Neuronal stem cell (in vitro differentiated cells): ENCODE results near the gene SHC1.

ENCODE experiments used
- DNase-seq: peaks from one replicate; pipeline ENCODE4 v3.0.0-alpha.2; 2013; ENCODE audit warnings: low spot score
- H2AFZ ChIP-seq: one replicate; pipeline ENCODE4 v1.6.1; 2013; ENCODE audit warnings: mild to moderate bottlenecking, low read length, inconsistent platforms
- H2AK5ac ChIP-seq: 2 replicates; pipeline ENCODE4 v1.6.1; 2013; ENCODE audit warnings: low read depth, mild to moderate bottlenecking, inconsistent platforms, low read length, moderate library complexity, mixed read lengths
- H2BK120ac ChIP-seq: 2 replicates; pipeline ENCODE4 v1.6.1; 2013; ENCODE audit warnings: low read depth, mild to moderate bottlenecking, inconsistent platforms, low read length, moderate library complexity, mixed read lengths
- H2BK12ac ChIP-seq: one replicate; pipeline ENCODE4 v1.6.1; 2013; ENCODE audit warnings: low read length, inconsistent platforms
- H2BK15ac ChIP-seq: 2 replicates; pipeline ENCODE4 v1.6.1; 2013; ENCODE audit warnings: mild to moderate bottlenecking, low read length, inconsistent platforms, mixed read lengths
- H2BK5ac ChIP-seq: one replicate; pipeline ENCODE4 v1.6.1; 2013; ENCODE audit warnings: inconsistent platforms, mild to moderate bottlenecking, low read length, moderate library complexity
- H3K14ac ChIP-seq: one replicate; pipeline ENCODE4 v1.6.1; 2013; ENCODE audit warnings: low read length, inconsistent platforms
- H3K18ac ChIP-seq: 2 replicates; pipeline ENCODE4 v1.6.1; 2013; ENCODE audit warnings: low read length, inconsistent platforms
- H3K23ac ChIP-seq: 2 replicates; pipeline ENCODE4 v1.6.1; 2013; ENCODE audit warnings: low read depth, mild to moderate bottlenecking, mixed read lengths, low read length, inconsistent platforms; ENCODE audit not compliant: poor library complexity
- H3K27ac ChIP-seq: replicated peaks from 3 replicates; pipeline ENCODE4 v1.5.1; 2013; ENCODE audit warnings: low read length, inconsistent platforms
- H3K27me3 ChIP-seq, 3 experiments: 2 replicates each; pipeline ENCODE4 v1.6.1; 2013; ENCODE audit warnings: low read length in 3 of 3, mild to moderate bottlenecking in 2 of 3, inconsistent platforms in 1 of 3, low read depth in 1 of 3, mixed read lengths in 1 of 3, moderate library complexity in 1 of 3; ENCODE audit not compliant: control insufficient read depth in 3 of 3, insufficient read depth in 3 of 3
- H3K36me3 ChIP-seq, 2 donors: replicated peaks in 1 of 2; 2 replicates each; pipeline ENCODE4 v1.6.1; 2013; ENCODE audit warnings: low read length in 2 of 2; ENCODE audit not compliant: control insufficient read depth in 2 of 2, insufficient read depth in 2 of 2
- H3K4ac ChIP-seq: 2 replicates; pipeline ENCODE4 v1.6.1; 2013; ENCODE audit warnings: inconsistent platforms, mild to moderate bottlenecking, low read length, moderate library complexity
- H3K4me1 ChIP-seq, 2 donors: 1 replicate in 1 of 2; 2 replicates in 1 of 2; pipeline ENCODE4 v1.6.1; 2013; ENCODE audit warnings: low read length in 2 of 2, low read depth in 1 of 2; ENCODE audit not compliant: control insufficient read depth in 2 of 2, insufficient read depth in 1 of 2
- H3K4me2 ChIP-seq: one replicate; pipeline ENCODE4 v1.6.1; 2013; ENCODE audit warnings: mild to moderate bottlenecking, low read length, inconsistent platforms; ENCODE audit not compliant: insufficient read depth, poor library complexity, severe bottlenecking
- H3K4me3 ChIP-seq, 2 donors: 2 replicates each; pipeline ENCODE4 v1.5.1; 2013; ENCODE audit warnings: low read length in 2 of 2, mild to moderate bottlenecking in 2 of 2, inconsistent platforms in 1 of 2, moderate library complexity in 1 of 2
- H3K79me1 ChIP-seq: one replicate; pipeline ENCODE4 v1.6.1; 2013; ENCODE audit warnings: low read depth, mild to moderate bottlenecking, inconsistent platforms, low read length, moderate library complexity
- H3K9ac ChIP-seq: one replicate; pipeline ENCODE4 v1.6.1; 2013; ENCODE audit warnings: mild to moderate bottlenecking, low read depth, low read length, inconsistent platforms; ENCODE audit not compliant: poor library complexity
- H3K9me3 ChIP-seq, 2 donors: replicated peaks in 1 of 2; 2 replicates each; pipeline versions ENCODE3 to v1.6.1; 2013; ENCODE audit warnings: low read length in 2 of 2, mild to moderate bottlenecking in 2 of 2, inconsistent platforms in 1 of 2, low read depth in 1 of 2, mixed read lengths in 1 of 2, moderate library complexity in 1 of 2; ENCODE audit not compliant: control insufficient read depth in 2 of 2, insufficient read depth in 1 of 2
- H4K8ac ChIP-seq: one replicate; pipeline ENCODE4 v1.6.1; 2013; ENCODE audit warnings: low read depth, mild to moderate bottlenecking, inconsistent platforms, low read length, moderate library complexity
- H4K91ac ChIP-seq: one replicate; pipeline ENCODE4 v1.6.1; 2013; ENCODE audit warnings: low read length, low read depth, mild to moderate bottlenecking, inconsistent platforms; ENCODE audit not compliant: poor library complexity
- WGBS, 2 donors: extraction: QIAGEN DNeasy Blood & Tissue Kit; methylation state at CpG; one replicate each; pipeline ENCODE4 v1.1.7; 2013; ENCODE audit warnings: missing lambda C conversion rate in 2 of 2, mixed read lengths in 1 of 2; ENCODE audit not compliant: insufficient read length in 2 of 2, insufficient replicate concordance in 1 of 2; ENCODE audit errors: extremely low coverage in 2 of 2; 5-methylcytosine and 5-hydroxymethylcytosine counted together

Gene SHC1

DNA sequence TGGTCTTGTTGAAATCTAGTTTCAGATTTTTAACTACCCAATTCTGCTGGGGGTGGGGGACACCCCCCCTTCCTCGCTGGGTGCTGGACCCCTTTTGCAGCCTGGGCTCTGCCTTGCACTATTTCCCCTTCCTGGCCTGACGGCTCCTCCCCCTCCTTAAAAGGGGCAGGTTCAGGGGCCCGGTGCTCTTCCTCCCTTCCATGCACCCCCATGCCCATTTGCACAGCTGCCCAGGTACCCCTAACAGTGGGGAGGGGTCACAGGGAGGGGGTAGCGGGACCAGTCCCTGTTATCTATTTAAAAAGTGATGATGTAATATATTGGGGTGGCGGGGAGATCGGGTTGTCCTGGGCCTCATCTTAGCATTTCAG is 47.4 kb upstream of the SHC1 start:
- Histone ChIP-seq H4K8ac (no peak overlapping the region), H3K4me3 (no peak overlapping the region), H3K18ac (no peak overlapping the region), H3K4me1 (peaks cover 19 to 27% of the 10 kb centered on the region in 2 donors), H2BK15ac (no peak overlapping the region), H3K27ac (peak overlapping the region; percentile 88), H3K4me2 (peak overlapping the region; percentile 68), H2BK5ac (peak overlapping the region; percentile 79), H3K27me3 (no peaks in the 10 kb centered on the region), H2AFZ (peak overlapping the region; percentile 91), H2AK5ac (peak overlapping the region; percentile 88), H3K9me3 (no peaks in the 10 kb centered on the region), H3K14ac (no peak overlapping the region), H3K9ac (no peak overlapping the region), H3K79me1 (no peaks in the 10 kb centered on the region), H2BK120ac (no peak overlapping the region), H2BK12ac (no peak overlapping the region), H3K4ac (no peak overlapping the region), H4K91ac (no peak overlapping the region), H3K36me3 (peaks cover 14% of the 10 kb centered on the region in 2 donors), H3K23ac (no peak overlapping the region)
- no peak for DNase-seq
- no CpG with 5 or more reads among the region's 6 CpGs for WGBS, 2 donors

DNA sequence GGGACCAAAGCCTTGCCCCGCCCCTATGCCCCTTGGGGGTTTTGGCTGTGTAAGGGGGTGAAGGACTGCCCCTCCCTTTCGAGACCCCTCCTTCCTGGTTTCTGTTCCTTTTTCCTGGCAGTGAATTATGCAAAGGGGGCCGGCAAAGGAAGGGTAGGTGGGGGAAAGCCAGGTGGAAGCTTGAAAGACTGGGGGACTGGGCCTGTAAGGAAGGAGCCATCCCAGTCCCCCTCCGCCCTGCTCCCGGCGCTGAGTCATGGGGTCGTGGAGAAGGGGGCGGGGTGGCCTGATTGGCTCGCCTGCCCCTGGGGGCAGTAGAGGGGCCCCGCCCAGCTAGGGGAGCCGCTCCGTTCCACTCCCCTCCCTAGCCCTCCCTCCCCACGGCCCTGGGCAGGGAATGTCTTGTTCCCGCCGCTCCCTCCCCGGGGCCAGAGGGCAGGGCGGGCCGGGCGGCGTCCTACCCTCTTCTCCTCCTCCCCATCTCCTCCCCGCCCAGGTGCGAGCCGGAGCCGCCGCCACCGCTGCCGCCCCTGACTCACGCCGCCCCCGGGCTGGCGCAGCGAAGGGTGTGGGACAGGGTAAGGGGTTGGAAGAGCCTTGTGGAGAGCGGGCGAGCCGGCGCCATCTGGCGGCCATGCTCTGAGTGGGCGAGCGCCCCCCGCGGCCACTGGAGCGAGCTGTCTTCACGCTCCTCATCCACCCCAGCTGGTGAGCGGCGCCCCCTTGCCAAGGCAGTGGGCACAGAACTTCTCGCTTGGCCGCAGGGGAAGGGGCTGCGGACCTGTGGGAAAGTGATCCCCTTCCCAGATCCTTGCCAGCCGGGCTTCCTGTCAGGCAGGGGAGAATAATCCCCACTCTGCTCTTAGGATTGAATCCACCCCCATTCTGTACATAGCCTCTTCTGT is 46.7 kb upstream of the SHC1 start:
- no peak overlapping the region for H3K4ac ChIP-seq
- H2BK5ac ChIP-seq = peak overlapping the region; percentile 79
- H2AFZ ChIP-seq = peak overlapping the region; percentile 91
- no peak overlapping the region for H2BK120ac ChIP-seq
- peak overlapping the region; percentile 68 for H3K4me2 ChIP-seq
- peak overlapping the region; percentile 86 for H3K9ac ChIP-seq
- H3K4me3 ChIP-seq = peak overlapping the region; percentile 28 to 74
- H3K36me3 ChIP-seq = peaks cover 14% of the 10 kb centered on the region in 2 donors
- peak; percentile 87 for DNase-seq
- peaks cover 24 to 30% of the 10 kb centered on the region in 2 donors for H3K4me1 ChIP-seq
- no peak overlapping the region for H2BK15ac ChIP-seq
- no peak overlapping the region for H4K8ac ChIP-seq
- no CpG with 5 or more reads among the region's 49 CpGs for WGBS, 2 donors
- H3K27ac ChIP-seq = peak overlapping the region; percentile 88
- H4K91ac ChIP-seq = no peak overlapping the region
- peak overlapping the region; percentile 63 for H2BK12ac ChIP-seq
- H3K9me3 ChIP-seq = no peaks in the 10 kb centered on the region
- H2AK5ac ChIP-seq = peak overlapping the region; percentile 99
- H3K27me3 ChIP-seq = no peaks in the 10 kb centered on the region
- H3K14ac ChIP-seq = no peak overlapping the region
- H3K23ac ChIP-seq = peak overlapping the region; percentile 77
- H3K79me1 ChIP-seq = no peaks in the 10 kb centered on the region
- H3K18ac ChIP-seq = peak overlapping the region; percentile 85

DNA sequence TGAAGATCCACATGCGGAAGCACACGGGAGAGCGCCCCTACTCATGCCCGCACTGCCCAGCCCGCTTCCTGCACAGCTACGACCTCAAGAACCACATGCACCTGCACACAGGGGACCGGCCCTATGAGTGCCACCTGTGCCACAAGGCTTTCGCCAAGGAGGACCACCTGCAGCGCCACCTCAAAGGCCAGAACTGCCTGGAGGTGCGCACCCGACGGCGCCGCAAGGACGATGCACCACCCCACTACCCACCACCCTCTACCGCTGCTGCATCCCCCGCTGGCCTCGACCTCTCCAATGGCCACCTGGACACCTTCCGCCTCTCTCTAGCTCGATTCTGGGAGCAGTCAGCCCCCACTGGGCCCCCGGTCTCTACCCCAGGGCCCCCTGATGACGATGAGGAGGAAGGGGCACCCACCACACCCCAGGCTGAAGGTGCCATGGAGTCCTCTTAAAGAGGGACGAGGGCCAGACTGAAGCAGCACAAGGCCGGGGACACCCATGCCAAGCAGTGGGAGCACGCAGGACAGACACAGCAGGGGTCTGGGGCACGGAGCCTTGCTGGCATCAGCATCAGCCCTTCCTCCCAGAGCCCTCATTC is 45.8 kb upstream of the SHC1 start:
- H3K4me1 ChIP-seq = peaks cover 31 to 37% of the 10 kb centered on the region in 2 donors
- peaks cover 14% of the 10 kb centered on the region in 2 donors for H3K36me3 ChIP-seq
- peak overlapping the region; percentile 79 for H2BK5ac ChIP-seq
- no peaks in the 10 kb centered on the region for H3K79me1 ChIP-seq
- H4K8ac ChIP-seq = no peak overlapping the region
- no peak for DNase-seq
- no CpG with 5 or more reads among the region's 26 CpGs for WGBS, 2 donors
- no peaks in the 10 kb centered on the region for H3K9me3 ChIP-seq
- H2BK12ac ChIP-seq = no peak overlapping the region
- H2AK5ac ChIP-seq = peak overlapping the region; percentile 99
- peak overlapping the region; percentile 85 for H3K18ac ChIP-seq
- H3K27me3 ChIP-seq = no peaks in the 10 kb centered on the region
- H3K14ac ChIP-seq = no peak overlapping the region
- no peak overlapping the region for H2AFZ ChIP-seq
- H3K4ac ChIP-seq = peak overlapping the region; percentile 81
- peak overlapping the region; percentile 88 for H3K27ac ChIP-seq
- H2BK120ac ChIP-seq = peak overlapping the region; percentile 77
- H3K9ac ChIP-seq = peak overlapping the region; percentile 33
- H3K23ac ChIP-seq = peak overlapping the region; percentile 52
- no peak overlapping the region for H3K4me2 ChIP-seq
- no peak overlapping the region for H3K4me3 ChIP-seq
- H4K91ac ChIP-seq = peak overlapping the region; percentile 73
- peak overlapping the region; percentile 95 for H2BK15ac ChIP-seq
